GM12878 (cell line): ENCODE data around the gene TCTN1. TPM values are rescaled to one million over a fixed set of nuclear protein-coding genes. Genes with fewer than 3 reads are reported as not detected.

ENCODE experiments used
- ATAC-seq: fragments of 200-7000 bp; cut with Tn5 transposase; 3 replicates; pipeline ENCODE4 v1.9.1; 2020; ENCODE audit warnings: mild to moderate bottlenecking, moderate library complexity
- BruUV-seq: library from RNA; stranded (reverse); fragments of 400-500 nt; replicated peaks from 2 replicates; lab custom pipeline; 2021; lab: Mats Ljungman, UMichigan
- CTCF ChIA-PET: fragments of 300-600 bp; sonication (Branson Sonifier 250); formaldehyde crosslinking; extraction: SDS; loops from one replicate; lab custom pipeline; 2021; ENCODE audit warnings: inconsistent platforms; lab: Yijun Ruan, JAX
- POLR2A ChIA-PET: fragments of 350-600 bp; formaldehyde crosslinking; extraction: SDS; loops from one replicate; lab custom pipeline; 2021; ENCODE audit warnings: inconsistent platforms; lab: Charles Lee
- RAD21 ChIA-PET: fragments of 300-600 bp; sonication (Branson Sonifier 250); formaldehyde crosslinking; loops from one replicate; lab custom pipeline; 2023; ENCODE audit warnings: antibody characterized with exemption; ENCODE audit not compliant: unreplicated experiment; lab: Charles Lee
- SMC1A ChIA-PET: fragments of 300-600 bp; sonication (Branson Sonifier 250); formaldehyde crosslinking; loops from one replicate; lab custom pipeline; 2023; ENCODE audit not compliant: unreplicated experiment, uncharacterized antibody; lab: Charles Lee
- DNase-seq: peaks from one replicate; pipeline ENCODE4 v3.0.0-alpha.2; 2011; ENCODE audit warnings: low read depth, low spot score
- FAIRE-seq: peaks from 3 replicates; lab custom pipeline; 2011; peaks lifted over from hg19 to GRCh38; lab: Jason Lieb, UNC
- H2AFZ ChIP-seq: 2 replicates; pipeline ENCODE4 v1.6.0; 2011; ENCODE audit warnings: low read depth, low read length, control low read depth; ENCODE audit not compliant: control insufficient read depth
- H3K27ac ChIP-seq: 2 replicates; pipeline ENCODE4 v1.5.1; 2011; ENCODE audit warnings: control low read depth; ENCODE audit not compliant: control insufficient read depth, insufficient read depth
- H3K27me3 ChIP-seq, 2 experiments: replicated peaks in 1 of 2; 2 replicates each; pipeline versions ENCODE4 v1.6.0 to v1.6.1; 2011; ENCODE audit warnings: low read length in 1 of 2; ENCODE audit not compliant: control insufficient read depth in 2 of 2, insufficient read depth in 2 of 2
- H3K36me3 ChIP-seq, 2 experiments: 2 replicates each; pipeline ENCODE4 v1.5.1; 2011; ENCODE audit warnings: low read length in 1 of 2; ENCODE audit not compliant: control insufficient read depth in 2 of 2, insufficient read depth in 2 of 2
- H3K4me1 ChIP-seq: 2 replicates; pipeline ENCODE4 v1.6.1; 2011; ENCODE audit warnings: mild to moderate bottlenecking, low read length, moderate library complexity, mixed read lengths; ENCODE audit not compliant: control insufficient read depth, insufficient read depth
- H3K4me2 ChIP-seq: 2 replicates; pipeline ENCODE4 v1.6.0; 2011; ENCODE audit warnings: control low read depth; ENCODE audit not compliant: control insufficient read depth, insufficient read depth
- H3K4me3 ChIP-seq: fragments of 200-600 bp; sonication (generic); 2 replicates; pipeline ENCODE4 v1.5.1; 2016
- H3K79me2 ChIP-seq: 2 replicates; pipeline ENCODE4 v1.6.0; 2011; ENCODE audit warnings: low read length; ENCODE audit not compliant: control insufficient read depth, insufficient read depth
- H3K9ac ChIP-seq: 2 replicates; pipeline ENCODE4 v1.8.0; 2011; ENCODE audit warnings: low read length, control low read depth, mixed read lengths; ENCODE audit not compliant: control insufficient read depth, insufficient read depth
- H3K9me3 ChIP-seq: replicated peaks from 3 replicates; pipeline ENCODE4 v1.5.1; 2011; ENCODE audit warnings: mild to moderate bottlenecking, low read length; ENCODE audit not compliant: control insufficient read depth, insufficient read depth
- H4K20me1 ChIP-seq: 2 replicates; pipeline ENCODE4 v1.6.0; 2011; ENCODE audit not compliant: control insufficient read depth, insufficient read depth
- ATF2 ChIP-seq: IDR thresholded peaks from 2 replicates; pipeline ENCODE4 v1.6.1; 2012; ENCODE audit warnings: low read length, inconsistent platforms
- BACH1 ChIP-seq: fragments of 450-650 bp; IDR thresholded peaks from 2 replicates; pipeline ENCODE4 v1.6.1; 2017; ENCODE audit warnings: mild to moderate bottlenecking, borderline replicate concordance
- ETV6 ChIP-seq, 2 experiments: fragments of 450-650 bp in 1 of 2; IDR thresholded peaks in 1 of 2; conservative IDR thresholded peaks in 1 of 2; 2 replicates each; pipeline ENCODE4 v1.6.1; 2014; ENCODE audit warnings: antibody characterized with exemption in 1 of 2, borderline replicate concordance in 1 of 2, low read depth in 1 of 2, mild to moderate bottlenecking in 1 of 2, moderate library complexity in 1 of 2
- HDAC6 ChIP-seq: fragments of 200-600 bp; sonication (generic); IDR thresholded peaks from one replicate; pipeline ENCODE4 v1.8.0; 2017; ENCODE audit warnings: antibody characterized with exemption; ENCODE audit not compliant: unreplicated experiment
- JUND ChIP-seq: IDR thresholded peaks from 2 replicates; pipeline ENCODE4 v1.6.1; 2012; ENCODE audit warnings: low read depth, mild to moderate bottlenecking, low read length, improper control_type of control experiment, moderate library complexity
- KAT2A ChIP-seq: conservative IDR thresholded peaks from 2 replicates; pipeline ENCODE4 v1.6.1; 2011; ENCODE audit warnings: low read depth, low read length; ENCODE audit not compliant: control insufficient read depth
- MLLT1 ChIP-seq: fragments of 450-650 bp; IDR thresholded peaks from 2 replicates; pipeline ENCODE4 v1.6.1; 2016; ENCODE audit warnings: mild to moderate bottlenecking
- PAX5 ChIP-seq: IDR thresholded peaks from 2 replicates; pipeline ENCODE4 v1.6.1; 2011; ENCODE audit warnings: low read depth, low read length, borderline replicate concordance
- PML ChIP-seq: IDR thresholded peaks from 2 replicates; pipeline ENCODE4 v1.6.1; 2012; ENCODE audit warnings: low read length, inconsistent platforms
- RCOR1 ChIP-seq: conservative IDR thresholded peaks from 2 replicates; pipeline ENCODE4 v1.6.1; 2012; ENCODE audit warnings: low read depth, low read length, improper control_type of control experiment
- SREBF1 ChIP-seq: IDR thresholded peaks from 2 replicates; pipeline ENCODE4 v1.6.1; 2012; ENCODE audit warnings: mild to moderate bottlenecking, low read length
- SRF ChIP-seq, 2 experiments: IDR thresholded peaks; 2 replicates each; pipeline ENCODE4 v1.6.1; 2011; ENCODE audit warnings: low read depth in 2 of 2, low read length in 2 of 2, mild to moderate bottlenecking in 1 of 2, moderate library complexity in 1 of 2
- ZNF622 ChIP-seq: fragments of 450-650 bp; IDR thresholded peaks from 2 replicates; pipeline ENCODE4 v1.6.1; 2017; ENCODE audit warnings: mild to moderate bottlenecking, inconsistent platforms
- WGBS: methylation state at CpG from one replicate; pipeline ENCODE4 v1.1.6; 2016; ENCODE audit warnings: low lambda C conversion rate; ENCODE audit not compliant: insufficient replicate concordance, insufficient coverage; ENCODE audit errors: missing lambda C conversion rate; 5-methylcytosine and 5-hydroxymethylcytosine counted together
- in situ Hi-C: fragments of 300-500 bp; cut with MboI; formaldehyde crosslinking; loops from 9 replicates; pipeline ENCODE4 v1.14.3; 2018; ENCODE audit warnings: mixed read lengths
- intact Hi-C: fragments of 100-400 bp; cut with micrococcal nuclease; formaldehyde crosslinking; loops from one replicate; pipeline ENCODE4 v1.14.2; 2022; ENCODE audit not compliant: unreplicated experiment
- polyA plus RNA-seq, 11 experiments: library from polyadenylated mRNA; depleted of rRNA in 4 of 11; unstranded in 6 of 11; stranded (reverse) in 5 of 11; fragments of >200 nt; fragmentation: Nextera tagmentation in 4 of 11; fragmentation: Illumina TruSeq in 1 of 11; extraction: Ambion mirVana in 4 of 11; extraction: Trizol in 1 of 11; gene quantifications; 1 replicate in 1 of 11; 2 replicates in 10 of 11; pipeline versions ENCODE4 v1.2.1 to v1.2.3, GENCODE V29; 2011 to 2016; ENCODE audit warnings: inconsistent platforms in 2 of 11, missing spikeins in 2 of 11, low read depth in 1 of 11
- total RNA-seq, 4 experiments: library from RNA; depleted of rRNA in 3 of 4; stranded (reverse); fragments of >200 nt in 3 of 4; fragmentation: Illumina TruSeq in 1 of 4; extraction: Trizol in 1 of 4; gene quantifications; 2 replicates each; pipeline versions ENCODE4 v1.2.1 to v1.2.3, GENCODE V29; 2013 to 2021
- TF ChIP-seq, protein P1 (sequence below): IDR thresholded peaks from 2 replicates; pipeline ENCODE4 v1.6.1; 2012; ENCODE audit warnings: low read depth, low read length, improper control_type of control experiment

The TCTN1 gene
- total and polyA plus RNA-seq, 10 of the 15 experiments (the other 5 are each of a cell fraction or from before 2014, with no cell fraction given), result 8.8 to 23.5 (median 15.3) TPM

DNA sequence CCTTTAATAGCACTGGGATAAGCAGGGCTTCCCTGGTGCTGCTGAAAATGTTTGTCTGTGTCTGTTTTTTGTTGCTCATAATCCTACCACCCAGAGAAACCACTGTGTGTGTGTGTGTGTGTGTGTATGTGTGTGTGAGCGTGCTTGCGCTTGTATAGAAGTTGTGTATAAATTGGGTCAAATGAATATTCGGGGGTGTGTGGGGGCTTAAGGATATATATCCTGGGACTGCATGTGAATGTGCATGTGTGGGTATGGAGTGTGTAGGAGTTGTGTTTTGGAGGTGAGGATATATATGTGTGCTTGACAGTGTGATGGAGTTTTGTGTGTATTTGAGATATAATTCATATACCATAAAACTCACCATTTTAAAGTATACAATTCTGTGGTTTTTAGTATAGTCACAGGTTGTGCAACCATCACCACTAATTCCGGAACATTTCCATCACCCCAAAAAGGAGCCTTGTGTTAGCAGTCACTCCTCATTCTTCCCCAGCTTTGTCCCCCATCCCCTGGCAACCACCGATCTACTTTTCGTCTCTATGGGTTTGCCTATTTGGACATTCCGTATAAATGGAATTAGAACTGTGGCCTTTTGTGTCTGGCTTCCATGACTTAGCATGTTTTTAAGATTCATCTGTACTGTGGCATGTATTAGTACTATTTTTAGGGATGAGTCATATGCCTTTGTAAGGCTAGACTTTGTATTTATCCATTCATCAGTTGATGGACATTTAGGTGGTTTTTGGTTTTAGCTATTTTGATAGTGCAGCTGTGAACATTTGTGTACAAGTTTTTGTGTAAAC is 25.6 kb downstream of the TCTN1 start:
- 96% methylated on average over 7 of the region's 7 CpGs for WGBS
- ChIA-PET POLR2A (interaction anchor here (0.5 to 3.4 kb wide), 13 partner anchors 9 to 52 kb away, joined by 3 to 11 read pairs (median 6); partner anchors contain the start of gene TCTN1), CTCF (interaction anchor here (0.7 to 1.8 kb wide), 6 partner anchors 9 to 256 kb away, joined by 3 to 6 read pairs (median 4); no protein-coding TSS in a partner anchor), SMC1A (interaction anchor here (0.6 to 11.3 kb wide), 13 partner anchors 9 to 108 kb away, joined by 3 to 70 read pairs (median 4); no protein-coding TSS in a partner anchor), RAD21 (interaction anchor here (0.6 to 3.7 kb wide), 9 partner anchors 12 to 47 kb away, joined by 3 to 23 read pairs (median 4); partner anchors contain the start of gene TCTN1)
- ATAC-seq (peak; percentile 67), DNase-seq (no peak), FAIRE-seq (no peak)
- Histone ChIP-seq H2AFZ (no peak overlapping the region), H3K9me3 (no peaks in the 10 kb centered on the region), H3K9ac (no peak overlapping the region), H3K36me3 (no peaks in the 10 kb centered on the region), H4K20me1 (no peaks in the 10 kb centered on the region), H3K27ac (no peak overlapping the region), H3K4me3 (no peak overlapping the region), H3K79me2 (no peaks in the 10 kb centered on the region; the same call in 1 of the 2 replicates), H3K4me2 (peak overlapping the region; percentile 1), H3K27me3 (no peaks in the 10 kb centered on the region), H3K4me1 (peaks cover 61% of the 10 kb centered on the region)
- BruUV-seq, result no TSS peak
- intact Hi-C loops (no loop called here), in situ Hi-C loops (no loop called here)
- TF ChIP-seq ZNF622 (no peak), ATF2 (peak; percentile 69), RCOR1 (no peak), KAT2A (no peak), PML (0 out of 2 replicates have a peak, but pooled peaks have one; percentile 23), SRF (IDR thresholded peaks at IDR 0.05; ENCODE audit: low read depth in 2 of 2, low read length in 2 of 2) (no peak), BACH1 (peak; percentile 69; the same call in 1 of the 2 replicates), SREBF1 (no peak), HDAC6 (no peak), JUND (no peak; the same call in 1 of the 2 replicates), MLLT1 (0 out of 2 replicates have a peak, but pooled peaks have one; percentile 32), PAX5 (no peak), ETV6 (conservative IDR thresholded peaks at IDR 0.05 in 1 of 2, IDR thresholded peaks at IDR 0.05 in 1 of 2; ENCODE audit: borderline replicate concordance in 1 of 2, low read depth in 1 of 2) (no peak)
- TF ChIP-seq, protein P1, sequence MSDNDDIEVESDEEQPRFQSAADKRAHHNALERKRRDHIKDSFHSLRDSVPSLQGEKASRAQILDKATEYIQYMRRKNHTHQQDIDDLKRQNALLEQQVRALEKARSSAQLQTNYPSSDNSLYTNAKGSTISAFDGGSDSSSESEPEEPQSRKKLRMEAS, result no peak
